Astrocyte (in vitro differentiated cells and primary cell): ENCODE data around the gene BOD1. TPM values are rescaled to one million over a fixed set of nuclear protein-coding genes. Genes with fewer than 3 reads are reported as not detected.
A peak's percentile ranks its signal among the peaks of the same experiment; 100 is the strongest.

ENCODE experiments used
- DNase-seq: peaks from one replicate; pipeline ENCODE4 v3.0.0-alpha.2; 2010; ENCODE audit warnings: low read depth
- FAIRE-seq: peaks from 2 replicates; lab custom pipeline; 2011; peaks lifted over from hg19 to GRCh38; lab: Jason Lieb, UNC
- H2AFZ ChIP-seq: 2 replicates; pipeline ENCODE4 v1.6.0; 2012; ENCODE audit warnings: low read depth, low read length, inconsistent platforms
- H3K27ac ChIP-seq: 2 replicates; pipeline ENCODE4 v1.5.1; 2011; ENCODE audit warnings: low read depth, low read length, inconsistent platforms
- H3K27me3 ChIP-seq: 2 replicates; pipeline ENCODE4 v1.6.0; 2011; ENCODE audit warnings: low read length, inconsistent platforms; ENCODE audit not compliant: insufficient read depth
- H3K36me3 ChIP-seq: 2 replicates; pipeline ENCODE4 v1.5.1; 2011; ENCODE audit warnings: low read length, inconsistent platforms; ENCODE audit not compliant: insufficient read depth
- H3K4me1 ChIP-seq: 2 replicates; pipeline ENCODE4 v1.5.1; 2011; ENCODE audit warnings: low read length, inconsistent platforms; ENCODE audit not compliant: insufficient read depth
- H3K4me2 ChIP-seq: 2 replicates; pipeline ENCODE4 v1.6.0; 2012; ENCODE audit warnings: low read length, inconsistent platforms
- H3K4me3 ChIP-seq: 2 replicates; pipeline ENCODE4 v1.5.1; 2011; ENCODE audit warnings: low read depth, mild to moderate bottlenecking, low read length, inconsistent platforms; ENCODE audit not compliant: insufficient read depth
- H3K79me2 ChIP-seq: 2 replicates; pipeline ENCODE4 v1.6.0; 2012; ENCODE audit warnings: mild to moderate bottlenecking, low read length, inconsistent platforms; ENCODE audit not compliant: insufficient read depth
- H3K9ac ChIP-seq: 2 replicates; pipeline ENCODE4 v1.6.0; 2012; ENCODE audit warnings: mild to moderate bottlenecking, low read length, inconsistent platforms
- H3K9me3 ChIP-seq: 2 replicates; pipeline ENCODE4 v1.5.1; 2012; ENCODE audit warnings: low read depth, mild to moderate bottlenecking, low read length, inconsistent platforms; ENCODE audit not compliant: insufficient read depth
- H4K20me1 ChIP-seq: 2 replicates; pipeline ENCODE4 v1.6.0; 2012; ENCODE audit warnings: low read length, inconsistent platforms; ENCODE audit not compliant: insufficient read depth
- H3K27ac Mint-ChIP-seq: one replicate; pipeline ENCODE4 v1.8.0; 2021; ENCODE audit warnings: mild to moderate bottlenecking, mixed read lengths; ENCODE audit not compliant: unreplicated experiment
- H3K27me3 Mint-ChIP-seq: one replicate; pipeline ENCODE4 v1.8.0; 2021; ENCODE audit warnings: low read depth, mixed read lengths; ENCODE audit not compliant: unreplicated experiment
- H3K36me3 Mint-ChIP-seq: one replicate; pipeline ENCODE4 v1.8.0; 2021; ENCODE audit warnings: low read depth, mixed read lengths; ENCODE audit not compliant: unreplicated experiment
- H3K4me1 Mint-ChIP-seq: one replicate; pipeline ENCODE4 v1.8.0; 2021; ENCODE audit warnings: low read depth, mixed read lengths; ENCODE audit not compliant: unreplicated experiment
- H3K4me3 Mint-ChIP-seq: one replicate; pipeline ENCODE4 v1.8.0; 2021; ENCODE audit warnings: mild to moderate bottlenecking, moderate library complexity, mixed read lengths; ENCODE audit not compliant: unreplicated experiment
- H3K9me3 Mint-ChIP-seq: one replicate; pipeline ENCODE4 v1.8.0; 2021; ENCODE audit warnings: mild to moderate bottlenecking, mixed read lengths; ENCODE audit not compliant: unreplicated experiment
- CTCF ChIP-seq: IDR thresholded peaks from 2 replicates; pipeline ENCODE4 v1.5.1; 2011; ENCODE audit warnings: low read depth, mild to moderate bottlenecking, inconsistent platforms, low read length, moderate library complexity; ENCODE audit not compliant: insufficient read depth
- EZH2 ChIP-seq: IDR thresholded peaks from 2 replicates; pipeline ENCODE4 v1.6.1; 2012; ENCODE audit warnings: mild to moderate bottlenecking, low read length, inconsistent platforms; ENCODE audit not compliant: insufficient read depth
- total RNA-seq: library from RNA; stranded (reverse); gene quantifications from 2 replicates; pipeline ENCODE4 v1.2.1, GENCODE V29; 2021

The BOD1 gene
- total RNA-seq, 1 donor from 2014 or later = 76.8 TPM

DNA sequence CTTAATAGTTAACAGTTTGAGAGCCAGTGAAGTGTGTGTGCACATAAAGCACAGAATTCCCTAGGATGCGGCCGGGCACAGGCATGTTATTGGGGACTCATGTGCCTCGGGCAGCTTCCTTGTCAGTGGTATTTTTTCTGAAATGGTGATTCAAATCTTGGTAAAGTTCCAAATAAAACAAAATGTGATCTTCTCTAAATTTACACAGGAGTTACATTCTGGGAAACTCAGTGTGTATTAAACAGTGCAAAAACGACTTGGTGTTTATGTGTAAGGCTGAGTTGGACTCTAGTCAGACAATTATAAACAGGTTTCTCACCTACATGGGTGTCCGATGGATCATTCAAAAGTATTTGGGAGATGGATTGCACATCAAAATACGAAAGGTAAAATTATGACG lies 48.9 kb downstream of the BOD1 start:
- no peaks in the 10 kb centered on the region for H3K79me2 ChIP-seq
- no peaks in the 10 kb centered on the region for H4K20me1 ChIP-seq
- H3K9ac ChIP-seq = no peak overlapping the region
- no peaks in the 10 kb centered on the region for H3K27me3 ChIP-seq
- peak overlapping the region; percentile 9 for H3K4me2 ChIP-seq
- H2AFZ ChIP-seq = no peak overlapping the region
- FAIRE-seq = no peak
- peak; percentile 12 for DNase-seq
- H3K4me1 ChIP-seq = peaks cover 6% of the 10 kb centered on the region
- Mint-ChIP-seq H3K36me3 (peaks cover 2% of the 10 kb centered on the region), H3K4me1 (peaks cover 2% of the 10 kb centered on the region), H3K4me3 (no peak overlapping the region), H3K27ac (no peak overlapping the region), H3K27me3 (peaks cover 14% of the 10 kb centered on the region), H3K9me3 (peaks cover 22% of the 10 kb centered on the region)
- H3K27ac ChIP-seq = no peak overlapping the region
- H3K4me3 ChIP-seq = no peak overlapping the region
- H3K9me3 ChIP-seq = no peaks in the 10 kb centered on the region
- TF ChIP-seq CTCF (no peak), EZH2 (no peak)
- no peaks in the 10 kb centered on the region for H3K36me3 ChIP-seq

GRCh38 chr5:173565491-173566072 lies 50.9 kb downstream of the BOD1 start:
- Mint-ChIP-seq H3K9me3 (peaks cover 27% of the 10 kb centered on the region), H3K4me3 (no peak overlapping the region), H3K27ac (no peak overlapping the region), H3K27me3 (peaks cover 15% of the 10 kb centered on the region), H3K4me1 (no peaks in the 10 kb centered on the region), H3K36me3 (peaks cover 2% of the 10 kb centered on the region)
- Histone ChIP-seq H3K4me1 (peaks cover 6% of the 10 kb centered on the region), H3K4me3 (no peak overlapping the region), H3K9me3 (no peaks in the 10 kb centered on the region), H3K4me2 (no peak overlapping the region), H3K36me3 (no peaks in the 10 kb centered on the region), H3K79me2 (no peaks in the 10 kb centered on the region), H3K27ac (no peak overlapping the region), H2AFZ (no peak overlapping the region), H4K20me1 (no peaks in the 10 kb centered on the region), H3K9ac (no peak overlapping the region), H3K27me3 (no peaks in the 10 kb centered on the region)
- TF ChIP-seq CTCF = no peak
- no peak for TF ChIP-seq EZH2
- FAIRE-seq = no peak
- DNase-seq = no peak

GRCh38 chr5:173564106-173564505 lies 52.3 kb downstream of the BOD1 start:
- Histone ChIP-seq H3K9ac (no peak overlapping the region), H3K27me3 (no peaks in the 10 kb centered on the region), H4K20me1 (no peaks in the 10 kb centered on the region), H3K4me3 (no peak overlapping the region), H3K4me1 (peaks cover 6% of the 10 kb centered on the region), H3K27ac (no peak overlapping the region), H2AFZ (no peak overlapping the region), H3K9me3 (peaks cover 3% of the 10 kb centered on the region), H3K4me2 (no peak overlapping the region), H3K79me2 (no peaks in the 10 kb centered on the region), H3K36me3 (no peaks in the 10 kb centered on the region)
- no peak for FAIRE-seq
- H3K27ac Mint-ChIP-seq = no peak overlapping the region
- no peak overlapping the region for H3K4me3 Mint-ChIP-seq
- H3K27me3 Mint-ChIP-seq = peaks cover 15% of the 10 kb centered on the region
- peaks cover 34% of the 10 kb centered on the region for H3K9me3 Mint-ChIP-seq
- H3K36me3 Mint-ChIP-seq = peaks cover 2% of the 10 kb centered on the region
- H3K4me1 Mint-ChIP-seq = no peaks in the 10 kb centered on the region
- TF ChIP-seq EZH2 = no peak
- no peak for TF ChIP-seq CTCF
- no peak for DNase-seq
